Endodermal cell (in vitro differentiated cells): ENCODE measurements around the gene MXRA5. TPM values are rescaled to one million over a fixed set of nuclear protein-coding genes. Genes with fewer than 3 reads are reported as not detected.

ENCODE experiments used
- DNase-seq: peaks from one replicate; pipeline ENCODE4 v3.0.0-alpha.2; 2017
- H3K27ac ChIP-seq: 2 replicates; pipeline ENCODE4 v1.5.1; 2013; ENCODE audit warnings: mild to moderate bottlenecking, low read depth, low read length, moderate library complexity
- H3K27me3 ChIP-seq: 2 replicates; pipeline ENCODE4 v1.6.1; 2013; ENCODE audit warnings: mild to moderate bottlenecking, low read length, moderate library complexity; ENCODE audit not compliant: insufficient read depth, control insufficient read depth, poor library complexity, severe bottlenecking
- H3K36me3 ChIP-seq: 2 replicates; pipeline ENCODE4 v1.7.0; 2013; ENCODE audit warnings: mild to moderate bottlenecking, low read length, moderate library complexity; ENCODE audit not compliant: control insufficient read depth, insufficient read depth
- H3K4me1 ChIP-seq: one replicate; pipeline ENCODE4 v1.7.0; 2013; ENCODE audit warnings: low read length; ENCODE audit not compliant: control insufficient read depth, insufficient read depth
- H3K4me3 ChIP-seq: 2 replicates; pipeline ENCODE4 v1.5.1; 2013; ENCODE audit warnings: mild to moderate bottlenecking, low read length, moderate library complexity
- H3K9ac ChIP-seq: 2 replicates; pipeline ENCODE4 v1.6.1; 2013; ENCODE audit warnings: mild to moderate bottlenecking, low read length, moderate library complexity; ENCODE audit not compliant: poor library complexity, severe bottlenecking; ENCODE audit errors: extremely low read depth
- H3K9me3 ChIP-seq: 2 replicates; pipeline ENCODE4 v1.6.1; 2013; ENCODE audit warnings: mild to moderate bottlenecking, low read length, moderate library complexity; ENCODE audit not compliant: control insufficient read depth
- H3K27ac Mint-ChIP-seq: 2 replicates; pipeline ENCODE4 v1.8.0; 2020; ENCODE audit warnings: mixed read lengths
- H3K27me3 Mint-ChIP-seq: 2 replicates; pipeline ENCODE4 v1.8.0; 2021; ENCODE audit warnings: mild to moderate bottlenecking, mixed read lengths; ENCODE audit not compliant: insufficient read depth
- H3K36me3 Mint-ChIP-seq: 2 replicates; pipeline ENCODE4 v1.8.0; 2020; ENCODE audit warnings: low read depth, mixed read lengths
- H3K4me1 Mint-ChIP-seq: 2 replicates; pipeline ENCODE4 v1.8.0; 2020; ENCODE audit warnings: mixed read lengths
- H3K4me3 Mint-ChIP-seq: 2 replicates; pipeline ENCODE4 v1.8.0; 2020; ENCODE audit warnings: mild to moderate bottlenecking, moderate library complexity, mixed read lengths
- H3K9me3 Mint-ChIP-seq: 2 replicates; pipeline ENCODE4 v1.8.0; 2020; ENCODE audit warnings: mild to moderate bottlenecking, mixed read lengths
- CTCF ChIP-seq: fragments of 200-600 bp; sonication (generic); conservative IDR thresholded peaks from 2 replicates; pipeline ENCODE4 v1.5.0; 2021; ENCODE audit warnings: antibody characterized with exemption, mild to moderate bottlenecking
- WGBS, 2 experiments: methylation state at CpG; one replicate each; pipeline versions ENCODE4 v1.1.5 to v1.1.7; 2013; ENCODE audit warnings: missing lambda C conversion rate in 2 of 2, mixed read lengths in 1 of 2; ENCODE audit not compliant: insufficient coverage in 1 of 2, insufficient read length in 1 of 2; 5-methylcytosine and 5-hydroxymethylcytosine counted together
- total RNA-seq, 2 donors: library from RNA; stranded (reverse); fragmentation: NEBNext Ultra II Directional in 1 of 2; extraction: Animal tissue kit (Norgen Biotek cat#: 25700) in 1 of 2; gene quantifications; 2 replicates in 1 of 2; 3 replicates in 1 of 2; pipeline ENCODE4 v1.2.1, GENCODE V29; 2021

MXRA5 gene
- total RNA-seq, 2 donors from 2014 or later, result 14.6 to 40.2 TPM

GRCh38 chrX:3263681-3264126 lies 82.7 kb downstream of the MXRA5 start:
- no peaks in the 10 kb centered on the region for H3K4me1 ChIP-seq
- 88% methylated on average over 2 of the region's 2 CpGs; no CpG with 5 or more reads in 1 of the 2 experiments for WGBS, 2 experiments

GRCh38 chrX:3262901-3263300 lies 83.6 kb downstream of the MXRA5 start:
- WGBS, 2 experiments, result no CpG with 5 or more reads among the region's 1 CpG
- no peaks in the 10 kb centered on the region for H3K4me1 ChIP-seq
- no peaks in the 10 kb centered on the region for H3K4me1 Mint-ChIP-seq
- H3K4me3 ChIP-seq, result no peak overlapping the region
- H3K27me3 ChIP-seq, result no peaks in the 10 kb centered on the region
- no peak overlapping the region for H3K27ac ChIP-seq
- no peaks in the 10 kb centered on the region for H3K36me3 Mint-ChIP-seq
- DNase-seq, result no peak
- no peak overlapping the region for H3K27ac Mint-ChIP-seq
- TF ChIP-seq CTCF, result no peak
- H3K36me3 ChIP-seq, result no peaks in the 10 kb centered on the region
- no peaks in the 10 kb centered on the region for H3K27me3 Mint-ChIP-seq
- no peaks in the 10 kb centered on the region for H3K9me3 ChIP-seq
- H3K9me3 Mint-ChIP-seq, result peaks cover 2% of the 10 kb centered on the region
- no peak overlapping the region for H3K9ac ChIP-seq
- H3K4me3 Mint-ChIP-seq, result no peak overlapping the region

More at GRCh38 chrX:3263681-3264126, 82.7 kb downstream of the MXRA5 start:
- no peak overlapping the region for H3K4me3 Mint-ChIP-seq
- no peak overlapping the region for H3K27ac Mint-ChIP-seq
- no peak overlapping the region for H3K9ac ChIP-seq
- no peak for DNase-seq
- no peaks in the 10 kb centered on the region for H3K9me3 ChIP-seq
- H3K27ac ChIP-seq, result no peak overlapping the region
- no peak for TF ChIP-seq CTCF
- no peaks in the 10 kb centered on the region for H3K36me3 ChIP-seq
- no peaks in the 10 kb centered on the region for H3K27me3 ChIP-seq
- no peak overlapping the region for H3K4me3 ChIP-seq
- H3K4me1 Mint-ChIP-seq, result no peaks in the 10 kb centered on the region
- H3K9me3 Mint-ChIP-seq, result peaks cover 2% of the 10 kb centered on the region
- H3K36me3 Mint-ChIP-seq, result no peaks in the 10 kb centered on the region
- no peaks in the 10 kb centered on the region for H3K27me3 Mint-ChIP-seq
